ENCODE measurements around the gene TTPAL. TPM values are rescaled to one million over a fixed set of nuclear protein-coding genes. Genes with fewer than 3 reads are reported as not detected.

Gene TTPAL
- total RNA-seq, 1 experiment from 2014 or later = 14.0 TPM

- BruUV-seq (replicated peaks) = no TSS peak
- Histone ChIP-seq H3K9me2 (replicated peaks; ENCODE audit: low read length) (no peaks in the 10 kb centered on the region), H3K9ac (ENCODE audit: low read length) (no peak overlapping the region), H3K4me3 (ENCODE audit: low read length) (no peak overlapping the region), H4K20me1 (ENCODE audit: low read length) (no peaks in the 10 kb centered on the region), H3K27ac (ENCODE audit: low read length) (no peak overlapping the region), H3F3A (ENCODE audit: low read length, unreplicated experiment) (no peaks in the 10 kb centered on the region), H3K27me3 (ENCODE audit: low read length) (peaks cover 9% of the 10 kb centered on the region; the same call in 1 of the 2 replicates), H3K36me3 (ENCODE audit: low read depth, low read length) (no peaks in the 10 kb centered on the region), H3K4me1 (ENCODE audit: insufficient read depth, low read length) (no peaks in the 10 kb centered on the region), H3K4me2 (ENCODE audit: low read length) (no peak overlapping the region), H3K9me3 (ENCODE audit: low read length) (no peaks in the 10 kb centered on the region), H3K79me2 (ENCODE audit: low read length) (no peaks in the 10 kb centered on the region), H2AFZ (ENCODE audit: low read length) (no peak overlapping the region)
- TF ChIP-seq EZH2phosphoT487 (IDR thresholded peaks at IDR 0.05; ENCODE audit: borderline replicate concordance, low read length) (no peak), CTCF (conservative IDR thresholded peaks at IDR 0.05; ENCODE audit: low read depth, low read length) (no peak), EZH2 (IDR thresholded peaks at IDR 0.05; ENCODE audit: low read length, unreplicated experiment) (no peak)
- DNase-seq (peak; percentile 13), ATAC-seq (no peak)
- intact Hi-C loops (cut with micrococcal nuclease) = no loop called here
- ChIA-PET CTCF (no interaction called here), POLR2A (ENCODE audit: unreplicated experiment) (no interaction called here)
These were observed 39.9 kb upstream of the TTPAL start for GRCh38 chr20:44435630-44436335.

GRCh38 chr20:44436393-44436792 lies 39.3 kb upstream of the TTPAL start:
- H3K9ac ChIP-seq (ENCODE audit: low read length) = no peak overlapping the region
- no peak for DNase-seq
- ChIA-PET POLR2A (ENCODE audit: unreplicated experiment) (no interaction called here), CTCF (no interaction called here)
- H2AFZ ChIP-seq (ENCODE audit: low read length) = no peak overlapping the region
- H3K27me3 ChIP-seq (ENCODE audit: low read length) = peaks cover 9% of the 10 kb centered on the region; the same call in 1 of the 2 replicates
- no peaks in the 10 kb centered on the region for H3K4me1 ChIP-seq (ENCODE audit: insufficient read depth, low read length)
- TF ChIP-seq CTCF (conservative IDR thresholded peaks at IDR 0.05; ENCODE audit: low read depth, low read length) = no peak
- TF ChIP-seq EZH2phosphoT487 (IDR thresholded peaks at IDR 0.05; ENCODE audit: borderline replicate concordance, low read length) = no peak
- TF ChIP-seq EZH2 (IDR thresholded peaks at IDR 0.05; ENCODE audit: low read length, unreplicated experiment) = no peak
- H3F3A ChIP-seq (ENCODE audit: low read length, unreplicated experiment) = no peaks in the 10 kb centered on the region
- no peaks in the 10 kb centered on the region for H4K20me1 ChIP-seq (ENCODE audit: low read length)
- intact Hi-C loops (cut with micrococcal nuclease) = no loop called here
- H3K36me3 ChIP-seq (ENCODE audit: low read depth, low read length) = no peaks in the 10 kb centered on the region
- H3K4me2 ChIP-seq (ENCODE audit: low read length) = no peak overlapping the region
- no peaks in the 10 kb centered on the region for H3K9me2 ChIP-seq (replicated peaks; ENCODE audit: low read length)
- no peak for ATAC-seq
- no peaks in the 10 kb centered on the region for H3K9me3 ChIP-seq (ENCODE audit: low read length)
- no TSS peak for BruUV-seq (replicated peaks)
- no peaks in the 10 kb centered on the region for H3K79me2 ChIP-seq (ENCODE audit: low read length)
- H3K4me3 ChIP-seq (ENCODE audit: low read length) = no peak overlapping the region
- no peak overlapping the region for H3K27ac ChIP-seq (ENCODE audit: low read length)

GRCh38 chr20:44437497-44437896 lies 38.2 kb upstream of the TTPAL start:
- Histone ChIP-seq H3K4me2 (ENCODE audit: low read length) (no peak overlapping the region), H3K27ac (ENCODE audit: low read length) (no peak overlapping the region), H3K36me3 (ENCODE audit: low read depth, low read length) (no peaks in the 10 kb centered on the region), H3K9me2 (replicated peaks; ENCODE audit: low read length) (no peaks in the 10 kb centered on the region), H3K27me3 (ENCODE audit: low read length) (peaks cover 8% of the 10 kb centered on the region; the same call in 1 of the 2 replicates), H3K79me2 (ENCODE audit: low read length) (no peaks in the 10 kb centered on the region), H3K4me1 (ENCODE audit: insufficient read depth, low read length) (no peaks in the 10 kb centered on the region), H2AFZ (ENCODE audit: low read length) (no peak overlapping the region), H3K4me3 (ENCODE audit: low read length) (no peak overlapping the region), H3K9me3 (ENCODE audit: low read length) (no peaks in the 10 kb centered on the region), H3F3A (ENCODE audit: low read length, unreplicated experiment) (no peaks in the 10 kb centered on the region), H4K20me1 (ENCODE audit: low read length) (no peaks in the 10 kb centered on the region), H3K9ac (ENCODE audit: low read length) (no peak overlapping the region)
- POLR2A ChIA-PET (ENCODE audit: unreplicated experiment) = no interaction called here
- CTCF ChIA-PET = no interaction called here
- no peak for DNase-seq
- TF ChIP-seq EZH2 (IDR thresholded peaks at IDR 0.05; ENCODE audit: low read length, unreplicated experiment) (no peak), CTCF (conservative IDR thresholded peaks at IDR 0.05; ENCODE audit: low read depth, low read length) (no peak), EZH2phosphoT487 (IDR thresholded peaks at IDR 0.05; ENCODE audit: borderline replicate concordance, low read length) (no peak)
- no TSS peak for BruUV-seq (replicated peaks)
- no peak for ATAC-seq
- intact Hi-C loops (cut with micrococcal nuclease) = no loop called here
